OCI-LY3 (cell line): ENCODE measurements around the gene CD101.

ENCODE experiments used
- H2AFZ ChIP-seq: fragments of 200-600, 300-600 bp; shearing (Covaris generic); 2 replicates; pipeline ENCODE4 v1.6.0; 2014; ENCODE audit warnings: antibody characterized with exemption, low read depth, low read length
- H3K27ac ChIP-seq: fragments of 200-600, 300-600 bp; sonication (generic); 2 replicates; pipeline ENCODE4 v1.5.1; 2014; ENCODE audit warnings: mild to moderate bottlenecking, low read length, moderate library complexity, mixed read lengths
- H3K27me3 ChIP-seq: fragments of 200-600, 300-600 bp; sonication (generic); 2 replicates; pipeline ENCODE4 v1.6.1; 2014; ENCODE audit warnings: low read depth, low read length, mixed read lengths
- H3K36me3 ChIP-seq: fragments of 200-600, 300-600 bp; sonication (generic); replicated peaks from 2 replicates; pipeline ENCODE3; 2014; ENCODE audit warnings: low read depth, low read length, mixed read lengths
- H3K4me1 ChIP-seq: fragments of 300-600, 200-600 bp; sonication (generic); 2 replicates; pipeline ENCODE4 v1.6.1; 2014; ENCODE audit warnings: low read length, mixed read lengths
- H3K4me2 ChIP-seq: fragments of 200-600, 300-600 bp; sonication (generic); 2 replicates; pipeline ENCODE4 v1.6.1; 2014; ENCODE audit warnings: low read length, mixed read lengths
- H3K4me3 ChIP-seq: fragments of 300-600, 200-600 bp; sonication (generic); 2 replicates; pipeline ENCODE4 v1.5.1; 2014; ENCODE audit warnings: antibody characterized with exemption, mild to moderate bottlenecking, low read length, moderate library complexity
- H3K79me2 ChIP-seq: fragments of 300-600, 200-600 bp; shearing (Covaris generic); 2 replicates; pipeline ENCODE4 v1.6.1; 2014; ENCODE audit warnings: mild to moderate bottlenecking, low read length, mixed read lengths
- H3K9ac ChIP-seq: fragments of 300-600, 200-600 bp; shearing (Covaris generic); 2 replicates; pipeline ENCODE4 v1.6.0; 2014; ENCODE audit warnings: mild to moderate bottlenecking, low read length, moderate library complexity
- H3K9me3 ChIP-seq: fragments of 200-600, 300-600 bp; shearing (Covaris generic); 2 replicates; pipeline ENCODE4 v1.6.1; 2014; ENCODE audit warnings: low read length, mixed read lengths; ENCODE audit not compliant: insufficient read depth
- H4K20me1 ChIP-seq: fragments of 200-600, 300-600 bp; sonication (generic); 2 replicates; pipeline ENCODE4 v1.6.1; 2016; ENCODE audit warnings: low read length, mixed read lengths; ENCODE audit not compliant: insufficient read depth
- CTCF ChIP-seq: fragments of 200-600, 300-600 bp; sonication (generic); IDR thresholded peaks from 2 replicates; pipeline ENCODE4 v1.5.1; 2014; ENCODE audit warnings: antibody characterized with exemption, low read length, low read depth
- EZH2phosphoT487 ChIP-seq: fragments of 200-600 bp; shearing (Covaris generic); IDR thresholded peaks from 2 replicates; pipeline ENCODE4 v1.6.1; 2018; ENCODE audit warnings: antibody characterized with exemption, mixed run types, low read depth

CD101 gene

GRCh38 chr1:116991918-116992317 is 9.6 kb upstream of the CD101 start:
- Histone ChIP-seq H3K4me2 (no peak overlapping the region), H3K9me3 (no peaks in the 10 kb centered on the region), H3K4me1 (no peaks in the 10 kb centered on the region), H3K27me3 (no peaks in the 10 kb centered on the region), H3K36me3 (no peaks in the 10 kb centered on the region), H3K9ac (no peak overlapping the region), H4K20me1 (no peaks in the 10 kb centered on the region), H3K79me2 (no peaks in the 10 kb centered on the region), H3K27ac (no peak overlapping the region), H2AFZ (no peak overlapping the region), H3K4me3 (no peak overlapping the region)
- TF ChIP-seq EZH2phosphoT487 (no peak), CTCF (no peak)

GRCh38 chr1:116993286-116993685 is 8.3 kb upstream of the CD101 start:
- no peak overlapping the region for H2AFZ ChIP-seq
- no peak for TF ChIP-seq CTCF
- no peak for TF ChIP-seq EZH2phosphoT487
- H3K27ac ChIP-seq: no peak overlapping the region
- no peaks in the 10 kb centered on the region for H4K20me1 ChIP-seq
- H3K27me3 ChIP-seq: no peaks in the 10 kb centered on the region
- H3K4me2 ChIP-seq: no peak overlapping the region
- no peak overlapping the region for H3K4me3 ChIP-seq
- H3K4me1 ChIP-seq: no peaks in the 10 kb centered on the region
- no peaks in the 10 kb centered on the region for H3K9me3 ChIP-seq
- H3K36me3 ChIP-seq: no peaks in the 10 kb centered on the region
- H3K79me2 ChIP-seq: no peaks in the 10 kb centered on the region
- no peak overlapping the region for H3K9ac ChIP-seq

DNA sequence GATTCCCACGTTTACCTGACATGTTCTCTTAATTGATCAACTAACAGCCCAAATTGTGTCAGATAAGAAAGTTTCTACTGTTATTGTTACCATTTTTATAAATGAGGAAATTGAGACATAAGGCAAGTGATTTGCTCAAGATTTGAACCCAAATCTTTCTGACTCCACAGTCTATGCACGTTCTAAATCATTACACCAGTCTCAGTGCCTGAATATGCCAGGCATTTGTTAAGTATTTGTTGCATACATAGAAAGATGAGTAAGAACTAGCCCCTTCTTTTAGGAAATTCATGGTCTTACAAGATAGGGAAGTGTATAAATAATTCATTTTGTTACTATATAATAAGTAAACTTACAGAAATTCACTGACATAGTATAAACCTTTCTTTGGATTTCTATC is 7.1 kb upstream of the CD101 start:
- H3K9me3 ChIP-seq: no peaks in the 10 kb centered on the region
- H3K27ac ChIP-seq: no peak overlapping the region
- TF ChIP-seq CTCF: no peak
- TF ChIP-seq EZH2phosphoT487: no peak
- no peak overlapping the region for H2AFZ ChIP-seq
- H3K4me2 ChIP-seq: no peak overlapping the region
- no peaks in the 10 kb centered on the region for H3K79me2 ChIP-seq
- H3K27me3 ChIP-seq: no peaks in the 10 kb centered on the region
- no peaks in the 10 kb centered on the region for H3K4me1 ChIP-seq
- no peaks in the 10 kb centered on the region for H3K36me3 ChIP-seq
- no peak overlapping the region for H3K4me3 ChIP-seq
- H4K20me1 ChIP-seq: no peaks in the 10 kb centered on the region
- H3K9ac ChIP-seq: no peak overlapping the region

- Histone ChIP-seq H3K79me2 (no peaks in the 10 kb centered on the region), H3K4me3 (no peak overlapping the region), H4K20me1 (no peaks in the 10 kb centered on the region), H3K27ac (no peak overlapping the region), H3K4me2 (no peak overlapping the region), H3K36me3 (no peaks in the 10 kb centered on the region), H3K4me1 (peaks cover 15% of the 10 kb centered on the region), H2AFZ (no peak overlapping the region), H3K9ac (no peak overlapping the region), H3K27me3 (no peaks in the 10 kb centered on the region), H3K9me3 (no peaks in the 10 kb centered on the region)
- no peak for TF ChIP-seq EZH2phosphoT487
- TF ChIP-seq CTCF: no peak
Measured at GRCh38 chr1:116997066-116997465, 4.5 kb upstream of the CD101 start.
